ENCODE data around the gene CABP4. TPM values are rescaled to one million over a fixed set of nuclear protein-coding genes. Genes with fewer than 3 reads are reported as not detected.
A peak's percentile ranks its signal among the peaks of the same experiment; 100 is the strongest.

CABP4 gene
- total RNA-seq, 2 donors from 2014 or later: 5.3 to 5.7 TPM

DNA sequence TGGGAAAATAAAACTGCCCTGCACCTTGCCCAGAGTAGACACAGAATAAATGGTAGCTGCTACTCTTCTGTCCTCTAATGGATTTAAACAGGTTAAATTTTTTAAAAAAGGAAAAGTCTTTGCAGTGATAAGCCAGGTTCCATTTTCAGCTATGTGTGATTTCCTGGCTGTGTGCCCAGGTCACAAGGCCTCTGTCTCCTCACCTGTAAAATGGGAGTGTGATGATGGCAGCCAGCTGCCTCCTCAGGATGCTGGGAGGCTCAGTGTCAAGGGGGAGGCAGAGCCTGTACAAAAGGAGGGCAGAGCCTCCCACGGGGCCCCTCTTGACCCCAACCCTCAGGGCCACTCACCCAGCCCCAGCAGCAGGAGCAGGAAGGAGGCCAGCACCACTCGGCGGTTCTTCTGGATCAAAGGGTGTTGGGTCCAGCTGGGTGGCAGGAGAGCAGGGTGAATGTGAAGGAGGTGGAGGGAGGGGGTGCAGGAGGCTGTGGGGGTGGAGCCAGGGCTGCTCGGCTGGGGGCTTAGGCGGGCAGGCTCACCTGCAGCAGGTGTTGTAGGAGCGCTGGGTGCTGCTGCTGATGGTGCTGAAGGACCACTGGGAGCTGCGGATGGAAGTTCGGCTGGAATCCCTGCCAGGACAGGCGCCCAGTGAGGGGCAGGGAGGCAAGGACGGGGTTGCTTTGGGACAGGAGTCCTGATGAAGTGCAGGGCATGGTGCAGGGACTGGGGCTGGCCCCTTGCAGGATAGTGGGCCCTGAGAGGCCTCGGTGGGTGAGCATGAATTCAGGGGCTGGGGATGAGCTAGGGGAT, 12.0 kb downstream of the CABP4 start:
- Histone ChIP-seq H3K4me1 (ENCODE audit: control insufficient read depth in 1 of 2, low read depth in 2 of 2) (peaks cover 10 to 44% of the 10 kb centered on the region in 2 donors), H3K27ac (peak overlapping the region in 1 of 2 donors; percentile 89), H3K9me3 (no peaks in the 10 kb centered on the region), H3K27me3 (replicated peaks; ENCODE audit: insufficient read depth) (no peaks in the 10 kb centered on the region), H3K36me3 (no peaks in the 10 kb centered on the region), H3K4me3 (no peak overlapping the region)
- no peak for DNase-seq (ENCODE audit: low spot score)
- no peak for ATAC-seq (ENCODE audit: insufficient number of reproducible peaks, low FRiP score, low read depth)
- TF ChIP-seq, protein P1, sequence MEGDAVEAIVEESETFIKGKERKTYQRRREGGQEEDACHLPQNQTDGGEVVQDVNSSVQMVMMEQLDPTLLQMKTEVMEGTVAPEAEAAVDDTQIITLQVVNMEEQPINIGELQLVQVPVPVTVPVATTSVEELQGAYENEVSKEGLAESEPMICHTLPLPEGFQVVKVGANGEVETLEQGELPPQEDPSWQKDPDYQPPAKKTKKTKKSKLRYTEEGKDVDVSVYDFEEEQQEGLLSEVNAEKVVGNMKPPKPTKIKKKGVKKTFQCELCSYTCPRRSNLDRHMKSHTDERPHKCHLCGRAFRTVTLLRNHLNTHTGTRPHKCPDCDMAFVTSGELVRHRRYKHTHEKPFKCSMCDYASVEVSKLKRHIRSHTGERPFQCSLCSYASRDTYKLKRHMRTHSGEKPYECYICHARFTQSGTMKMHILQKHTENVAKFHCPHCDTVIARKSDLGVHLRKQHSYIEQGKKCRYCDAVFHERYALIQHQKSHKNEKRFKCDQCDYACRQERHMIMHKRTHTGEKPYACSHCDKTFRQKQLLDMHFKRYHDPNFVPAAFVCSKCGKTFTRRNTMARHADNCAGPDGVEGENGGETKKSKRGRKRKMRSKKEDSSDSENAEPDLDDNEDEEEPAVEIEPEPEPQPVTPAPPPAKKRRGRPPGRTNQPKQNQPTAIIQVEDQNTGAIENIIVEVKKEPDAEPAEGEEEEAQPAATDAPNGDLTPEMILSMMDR (IDR thresholded peaks at IDR 0.05): no peak

DNA sequence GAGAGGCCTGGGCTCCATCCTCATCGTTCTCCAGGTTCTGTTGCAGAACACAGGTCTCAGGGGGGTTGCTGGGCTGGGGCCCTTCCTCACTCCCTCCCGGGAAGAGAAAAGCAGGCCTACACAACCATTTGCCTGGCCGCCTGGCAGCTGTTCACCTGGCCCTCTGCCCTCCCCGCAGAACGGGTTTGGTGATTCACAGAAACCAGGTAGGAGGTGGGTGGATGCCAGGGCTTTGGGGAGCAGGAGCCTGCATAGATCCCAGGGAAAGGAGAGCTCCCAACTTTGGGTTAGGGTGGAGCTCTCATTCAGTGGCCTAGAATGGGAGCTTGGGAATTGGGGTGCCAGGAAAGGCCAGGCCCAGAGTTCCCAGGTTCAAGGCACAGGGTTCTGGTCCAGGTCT, 12.9 kb downstream of the CABP4 start:
- peak overlapping the region; percentile 65 to 89 for H3K27ac ChIP-seq
- peak overlapping the region; percentile 93 for H3K4me3 ChIP-seq
- no peaks in the 10 kb centered on the region for H3K27me3 ChIP-seq (replicated peaks; ENCODE audit: insufficient read depth)
- H3K9me3 ChIP-seq: no peaks in the 10 kb centered on the region
- TF ChIP-seq, protein P1 (IDR thresholded peaks at IDR 0.05): no peak
- ATAC-seq (ENCODE audit: insufficient number of reproducible peaks, low FRiP score, low read depth) (no peak), DNase-seq (ENCODE audit: low spot score) (no peak)
- H3K36me3 ChIP-seq: no peaks in the 10 kb centered on the region
- peaks cover 10 to 44% of the 10 kb centered on the region in 2 donors for H3K4me1 ChIP-seq (ENCODE audit: control insufficient read depth in 1 of 2, low read depth in 2 of 2)

DNA sequence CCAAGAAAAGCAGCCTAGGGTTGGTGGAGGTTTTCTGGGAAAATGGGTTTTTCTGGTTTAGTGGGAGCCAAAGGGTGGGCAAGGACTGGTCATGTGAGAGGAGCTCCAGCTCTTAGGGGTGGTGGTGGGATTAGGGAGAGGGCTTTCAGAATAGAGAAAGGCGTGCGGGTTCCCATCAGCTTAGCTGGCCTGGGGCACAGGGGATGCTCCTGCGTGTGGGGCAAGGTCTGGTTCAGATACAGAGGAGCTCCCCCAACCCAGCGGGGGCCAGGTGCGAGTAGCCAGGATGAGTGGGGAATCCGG, 13.3 kb downstream of the CABP4 start:
- Histone ChIP-seq H3K4me1 (ENCODE audit: control insufficient read depth in 1 of 2, low read depth in 2 of 2) (peaks cover 10 to 44% of the 10 kb centered on the region in 2 donors), H3K36me3 (no peaks in the 10 kb centered on the region), H3K4me3 (peak overlapping the region; percentile 93), H3K9me3 (no peaks in the 10 kb centered on the region), H3K27ac (peak overlapping the region; percentile 65 to 89), H3K27me3 (replicated peaks; ENCODE audit: insufficient read depth) (no peaks in the 10 kb centered on the region)
- DNase-seq (ENCODE audit: low spot score) (no peak), ATAC-seq (ENCODE audit: insufficient number of reproducible peaks, low FRiP score, low read depth) (no peak)
- TF ChIP-seq, protein P1 (IDR thresholded peaks at IDR 0.05): no peak

DNA sequence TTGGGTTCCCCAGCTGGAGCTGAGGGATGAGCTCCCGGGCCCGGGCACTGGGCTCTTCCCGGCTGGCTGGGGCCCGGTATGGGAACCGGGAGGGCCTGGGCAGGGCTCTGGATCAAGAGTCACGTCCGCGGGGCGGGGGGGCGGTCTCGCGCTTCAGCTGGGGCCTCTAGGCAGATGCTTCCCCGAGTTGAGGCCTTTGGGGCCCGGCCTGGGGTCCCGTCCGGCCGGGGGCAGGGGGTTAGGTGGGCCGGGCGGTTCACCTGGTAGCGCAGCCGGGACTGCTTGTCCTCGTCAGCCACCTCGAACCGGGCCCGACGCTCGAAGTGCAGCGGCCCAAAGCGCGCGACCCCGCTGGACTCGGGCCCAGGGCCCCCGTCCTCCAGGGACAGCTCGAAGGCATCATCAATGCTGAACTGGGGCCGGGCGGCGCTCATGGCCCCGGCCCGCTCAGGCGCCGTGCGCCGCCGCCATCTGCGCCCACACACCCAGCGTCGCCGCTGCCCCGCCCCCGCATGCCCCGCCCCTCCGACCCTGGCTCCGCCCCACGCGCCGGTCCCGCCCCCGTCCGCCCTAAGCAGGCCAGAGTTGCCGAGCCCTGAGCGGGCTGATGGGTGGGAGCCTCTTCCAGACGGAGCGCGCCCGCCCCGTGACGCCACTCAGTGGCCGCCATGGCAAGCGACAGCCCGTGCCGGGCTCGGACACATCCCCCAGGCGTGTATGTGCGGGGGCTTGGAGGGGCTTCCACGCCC, 13.8 kb downstream of the CABP4 start, which contains the start of gene TMEM134:
TMEM134 (minus strand) TSS at position 493 of the 749 bp plus-strand sequence; CDS start at position 434, 59 bp downstream.
- DNase-seq (ENCODE audit: low spot score): peak; percentile 60
- peak; percentile 55 for ATAC-seq (ENCODE audit: insufficient number of reproducible peaks, low FRiP score, low read depth)
- Histone ChIP-seq H3K4me1 (ENCODE audit: control insufficient read depth in 1 of 2, low read depth in 2 of 2) (peaks cover 10 to 41% of the 10 kb centered on the region in 2 donors), H3K27ac (peak within 1 kb of the TSS; percentile 89 to 90), H3K4me3 (peak within 1 kb of the TSS; percentile 93), H3K36me3 (no peaks in the 10 kb centered on the region), H3K9me3 (no peaks in the 10 kb centered on the region), H3K27me3 (replicated peaks; ENCODE audit: insufficient read depth) (no peaks in the 10 kb centered on the region)
- TF ChIP-seq, protein P1 (IDR thresholded peaks at IDR 0.05): peak; percentile 42

DNA sequence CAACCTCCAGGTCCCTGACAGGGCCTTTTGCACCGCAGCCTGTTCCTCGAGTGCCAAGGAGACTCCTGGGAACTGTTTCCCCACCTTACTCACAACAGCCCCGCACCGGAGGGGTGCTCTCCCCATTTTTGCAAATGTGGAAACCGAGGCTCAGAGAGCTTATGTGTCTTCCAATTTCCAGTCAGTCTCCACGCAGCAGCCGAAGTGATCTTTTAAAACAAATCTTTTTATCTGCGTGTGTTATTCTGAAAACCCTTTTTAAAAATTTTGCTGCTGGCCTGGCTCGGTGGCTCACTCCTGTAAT, 14.3 kb downstream of the CABP4 start:
- TF ChIP-seq, protein P1 (IDR thresholded peaks at IDR 0.05): no peak
- Histone ChIP-seq H3K9me3 (no peaks in the 10 kb centered on the region), H3K4me3 (peak overlapping the region; percentile 93), H3K27ac (peak overlapping the region; percentile 89 to 90), H3K36me3 (no peaks in the 10 kb centered on the region), H3K27me3 (replicated peaks; ENCODE audit: insufficient read depth) (no peaks in the 10 kb centered on the region), H3K4me1 (ENCODE audit: control insufficient read depth in 1 of 2, low read depth in 2 of 2) (peaks cover 10 to 37% of the 10 kb centered on the region in 2 donors)
- DNase-seq (ENCODE audit: low spot score) (no peak), ATAC-seq (ENCODE audit: insufficient number of reproducible peaks, low FRiP score, low read depth) (no peak)
